Measurements from ENCODE around the gene DEPDC5.

Gene DEPDC5

DNA sequence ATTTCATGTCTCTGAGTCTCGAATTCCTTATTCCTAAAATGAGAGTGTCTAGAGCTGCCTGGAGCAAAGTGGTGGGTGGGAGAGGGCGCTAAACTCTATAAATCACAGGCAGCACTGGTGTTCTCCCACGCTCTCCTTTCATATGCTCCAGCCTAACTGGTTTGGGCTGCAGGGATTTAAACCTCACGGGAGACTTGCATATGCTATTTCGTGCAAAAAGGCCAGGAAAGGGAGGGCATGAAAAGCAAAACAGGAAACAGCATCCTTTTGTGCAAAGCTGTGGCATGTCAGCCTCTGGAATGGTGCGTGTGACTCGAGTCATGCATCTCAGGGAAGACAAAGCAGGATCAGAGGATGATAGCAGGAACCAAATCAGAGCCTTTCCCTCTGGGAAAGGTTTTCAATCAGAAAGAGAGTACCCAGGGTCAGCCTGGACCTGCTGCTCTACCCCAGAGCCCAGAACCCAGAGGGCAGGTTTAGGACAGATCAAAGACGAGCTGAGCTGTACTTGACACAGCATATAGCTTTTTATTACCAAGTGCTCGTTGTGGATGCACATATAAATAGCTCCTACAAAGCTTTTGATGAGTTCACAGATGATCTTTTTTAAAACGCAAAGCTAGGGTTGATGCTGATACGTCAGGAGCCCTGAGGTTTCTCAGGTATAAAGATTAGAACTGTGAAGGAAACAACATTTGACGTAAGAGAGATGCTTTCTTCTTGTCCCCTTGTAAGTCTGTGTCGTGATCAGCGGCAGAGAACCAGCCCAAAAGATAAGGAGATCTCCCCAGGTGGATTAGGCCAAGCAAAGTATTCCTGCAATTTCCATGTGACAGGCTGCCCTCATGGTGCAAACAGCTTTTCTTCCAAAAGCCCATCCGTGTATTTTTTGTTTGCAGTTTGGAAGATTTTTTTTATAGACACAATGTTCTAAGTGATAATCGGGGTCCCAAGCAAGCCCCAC, 144.3 kb downstream of the DEPDC5 start:
- DNase-seq: no peak

DNA sequence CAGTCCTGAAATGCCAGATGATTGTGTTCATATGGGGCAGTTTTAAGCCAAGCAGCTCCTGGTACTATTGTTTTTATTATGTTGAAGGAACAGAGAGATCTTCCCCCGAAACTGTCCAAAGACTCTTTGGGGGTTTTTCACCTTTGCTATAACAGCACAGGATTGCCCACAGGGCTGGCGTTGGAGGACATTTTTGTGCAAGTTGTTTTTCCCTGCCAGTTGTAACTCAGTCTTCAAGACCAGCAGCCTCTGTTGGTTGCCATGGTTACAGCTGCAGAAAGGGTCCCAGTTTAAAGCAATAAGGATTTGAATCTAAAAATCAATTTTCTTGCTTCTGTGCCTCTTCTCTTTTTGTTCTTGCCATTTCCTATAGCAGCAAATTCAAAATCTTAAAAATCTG, 145.1 kb downstream of the DEPDC5 start:
- no peak for DNase-seq

DNA sequence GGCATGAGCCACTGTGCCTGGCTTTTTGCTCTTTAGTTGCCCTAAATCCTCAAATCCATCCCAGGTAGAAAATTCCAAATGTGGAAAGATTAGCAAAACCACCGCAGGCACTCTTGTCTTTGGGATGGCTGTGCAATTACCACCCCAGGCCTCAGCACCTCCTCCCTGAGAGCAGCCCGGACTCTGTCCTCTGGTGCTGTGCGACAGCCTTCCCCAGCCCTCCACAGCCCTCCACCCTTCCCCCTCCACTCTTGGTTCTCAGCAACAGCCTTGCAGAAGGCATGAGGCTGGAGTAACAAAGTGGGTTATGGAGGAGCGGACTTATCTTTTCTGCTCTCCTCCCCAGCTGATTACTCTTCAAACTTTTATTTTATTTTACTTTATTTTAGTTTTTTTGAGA, 145.8 kb downstream of the DEPDC5 start:
- no peak for DNase-seq

DNA sequence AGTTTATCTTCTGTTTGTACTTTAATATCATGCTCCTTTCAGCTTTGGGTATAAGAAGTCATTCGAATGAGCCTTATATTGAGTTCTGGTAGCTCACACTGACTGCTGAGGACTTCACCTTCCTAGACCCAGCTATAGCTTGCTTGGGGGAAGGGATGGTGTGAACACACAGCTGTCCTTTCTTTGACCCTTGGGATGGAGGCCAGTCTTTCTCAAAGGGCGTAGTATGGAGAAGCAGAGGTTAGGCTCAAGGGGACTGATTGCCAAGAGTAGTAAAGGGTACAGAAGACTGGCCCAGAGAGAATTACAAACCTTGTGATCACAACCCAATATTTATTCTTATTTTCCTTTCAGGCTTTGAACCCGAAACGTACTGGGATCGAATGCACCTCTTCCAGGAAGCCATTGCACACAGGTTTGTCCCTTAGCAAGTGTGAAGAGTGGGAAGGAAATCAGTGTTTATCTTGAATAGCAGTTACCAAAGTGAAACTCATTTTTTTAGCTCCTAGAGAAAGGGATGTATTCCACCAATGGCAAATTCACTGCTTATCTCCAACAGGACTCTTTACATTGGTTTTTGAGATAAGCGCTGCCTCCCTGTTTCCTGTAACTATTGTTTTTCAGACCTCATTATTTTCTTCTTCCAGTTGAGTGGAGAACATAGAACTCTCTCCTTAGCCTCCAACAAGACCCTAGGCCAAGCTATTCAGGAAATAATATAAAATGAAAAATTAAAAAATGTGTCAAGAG, 147.7 kb downstream of the DEPDC5 start:
- no peak for DNase-seq

DNA sequence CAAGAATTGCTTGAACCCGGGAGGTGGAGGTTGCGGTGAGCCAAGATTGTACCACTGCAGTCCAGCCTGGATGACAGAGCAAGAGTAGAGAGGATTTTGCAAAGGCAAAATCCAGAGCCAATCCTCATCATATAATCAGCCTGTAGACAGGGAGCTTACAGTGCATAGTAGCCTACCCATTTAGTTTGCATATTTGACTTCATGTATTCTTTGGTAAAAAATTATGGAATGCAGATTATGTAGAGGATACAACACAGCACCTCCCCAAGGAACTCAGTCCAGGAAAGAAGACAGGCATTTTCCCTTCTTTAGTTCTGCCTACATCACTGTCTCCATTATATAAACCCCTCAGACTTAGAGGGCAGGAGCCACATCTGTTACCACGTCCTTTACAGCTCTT, 150.8 kb downstream of the DEPDC5 start:
- no peak for DNase-seq

DNA sequence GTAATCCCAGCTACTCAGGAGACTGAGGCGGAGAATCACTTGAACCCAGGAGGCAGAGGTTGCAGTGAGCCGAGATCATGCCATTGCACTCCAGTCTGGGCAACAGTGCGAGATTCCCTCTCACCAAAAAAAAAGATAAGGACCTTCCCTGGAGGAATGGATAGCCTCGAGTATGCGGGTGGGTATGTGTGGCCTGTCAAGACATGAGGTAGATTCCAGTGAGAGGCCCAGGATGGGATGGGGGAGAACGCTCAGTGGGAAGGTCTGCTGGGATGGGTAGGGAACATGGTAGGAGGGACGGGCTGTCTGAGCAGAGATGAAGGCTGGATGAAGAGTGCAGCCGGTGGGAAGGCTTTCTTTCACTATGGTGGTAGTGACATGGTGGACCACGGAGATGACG, 151.5 kb downstream of the DEPDC5 start:
- no peak for DNase-seq

DNA sequence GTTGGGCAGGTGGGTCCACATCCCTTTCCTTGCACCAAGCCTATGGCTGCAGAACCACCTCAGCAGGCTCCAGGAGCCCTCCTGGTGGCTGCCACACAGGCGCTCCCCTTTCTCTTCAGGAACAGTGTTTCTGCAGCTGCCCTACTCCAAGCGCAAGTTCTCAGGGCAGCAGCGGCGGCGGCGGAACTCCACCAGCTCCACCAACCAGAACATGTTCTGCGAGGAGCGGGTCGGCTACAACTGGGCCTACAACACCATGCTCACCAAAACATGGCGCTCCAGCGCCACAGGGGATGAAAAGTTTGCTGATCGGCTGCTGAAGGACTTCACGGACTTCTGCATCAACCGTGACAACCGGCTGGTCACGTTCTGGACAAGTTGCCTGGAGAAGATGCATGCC, 152.3 kb downstream of the DEPDC5 start:
- no peak for DNase-seq

DNA sequence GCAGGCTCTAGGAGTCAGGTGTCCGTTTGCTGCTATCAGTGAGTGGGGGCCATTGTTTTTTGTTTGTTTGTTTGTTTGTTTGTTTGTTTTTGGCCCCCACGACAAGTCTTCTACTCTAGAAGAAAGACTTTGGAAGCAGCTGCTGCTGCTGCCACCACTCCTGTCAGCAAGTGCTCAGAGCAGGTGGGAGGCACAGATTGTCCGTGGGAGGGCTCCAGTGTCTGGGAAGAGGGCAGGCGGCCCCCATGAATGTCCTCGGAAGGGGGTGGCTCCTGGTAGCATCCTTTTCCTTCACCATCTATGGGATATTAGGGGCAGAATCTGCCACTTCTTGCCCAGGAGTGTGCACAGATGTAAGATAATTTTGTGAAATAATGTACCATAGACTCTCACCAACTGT, 152.8 kb downstream of the DEPDC5 start:
- no peak for DNase-seq

DNA sequence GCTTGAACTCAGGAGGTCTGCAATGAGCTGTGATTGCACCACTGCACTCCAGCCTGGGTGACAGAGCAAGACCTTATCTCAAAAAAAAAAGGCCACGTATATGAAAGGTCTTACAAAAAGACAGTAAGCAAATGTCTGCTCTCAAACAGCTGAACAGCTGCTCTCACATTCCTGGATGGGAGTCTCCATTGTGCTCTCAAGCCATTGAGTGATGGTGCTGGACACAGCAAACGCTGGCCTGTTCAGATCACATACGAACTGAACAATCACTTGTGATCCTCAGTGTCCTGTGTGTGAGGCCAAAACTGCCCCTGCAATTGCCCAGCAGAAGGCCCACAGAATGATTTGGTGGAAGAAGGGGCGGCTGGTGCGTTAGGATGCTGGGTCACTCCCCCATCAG, 156.2 kb downstream of the DEPDC5 start:
- DNase-seq: no peak

DNA sequence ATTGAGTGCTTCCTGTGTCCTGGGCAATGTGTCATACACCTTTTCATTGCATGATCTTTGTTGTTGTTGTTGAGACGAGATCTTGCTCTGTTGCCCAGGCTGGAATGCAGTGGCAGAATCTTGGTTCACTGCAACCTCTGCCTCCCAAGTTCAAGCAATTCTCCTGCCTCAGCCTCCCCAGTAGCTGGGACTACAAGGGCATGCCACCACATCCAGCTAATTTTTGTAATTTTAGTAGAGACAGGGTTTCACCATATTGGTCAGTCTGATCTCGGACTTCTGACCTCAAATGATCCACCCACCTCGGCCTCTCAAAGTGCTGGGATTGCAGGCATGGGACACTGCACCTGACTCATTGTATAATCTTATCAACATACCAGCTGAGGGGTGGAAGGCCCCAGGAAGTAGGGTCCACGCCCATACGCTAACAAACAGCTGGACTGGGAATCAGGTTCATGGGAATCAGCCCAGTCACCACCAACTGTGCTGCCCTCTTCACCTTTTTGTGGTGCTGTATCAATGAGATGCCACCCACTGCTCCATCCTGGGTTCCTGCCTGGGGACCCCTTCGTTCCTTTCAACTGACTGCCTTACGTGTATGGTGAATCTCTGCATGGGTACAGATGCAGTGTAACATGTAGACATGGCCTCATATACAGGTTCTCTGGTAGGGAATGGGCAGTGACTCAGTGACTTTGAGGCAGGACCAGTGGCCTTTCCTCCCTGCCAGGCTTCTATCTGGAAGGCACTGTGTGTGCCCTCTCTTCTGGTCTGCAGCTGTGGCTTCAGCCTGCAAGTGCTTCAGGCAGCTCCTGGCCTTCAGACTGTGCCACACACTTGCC, 158.0 kb downstream of the DEPDC5 start:
- no peak for DNase-seq

DNA sequence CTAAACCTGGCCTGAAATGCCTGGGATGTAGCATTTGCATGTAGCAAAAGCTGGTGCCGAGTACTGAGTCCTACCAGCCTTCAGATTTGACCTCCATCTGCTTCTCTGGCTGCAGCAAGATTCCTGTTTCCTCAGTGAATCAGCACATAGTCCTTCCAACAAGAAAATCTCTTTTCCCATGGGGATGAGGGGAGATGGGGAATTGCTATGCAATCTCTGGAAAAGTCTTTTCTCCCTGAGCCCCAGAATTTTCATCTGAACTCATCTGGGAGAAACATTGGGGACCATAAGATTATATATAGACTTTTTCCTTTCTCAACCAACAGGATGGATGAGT, 158.6 kb downstream of the DEPDC5 start:
- DNase-seq: no peak

DNA sequence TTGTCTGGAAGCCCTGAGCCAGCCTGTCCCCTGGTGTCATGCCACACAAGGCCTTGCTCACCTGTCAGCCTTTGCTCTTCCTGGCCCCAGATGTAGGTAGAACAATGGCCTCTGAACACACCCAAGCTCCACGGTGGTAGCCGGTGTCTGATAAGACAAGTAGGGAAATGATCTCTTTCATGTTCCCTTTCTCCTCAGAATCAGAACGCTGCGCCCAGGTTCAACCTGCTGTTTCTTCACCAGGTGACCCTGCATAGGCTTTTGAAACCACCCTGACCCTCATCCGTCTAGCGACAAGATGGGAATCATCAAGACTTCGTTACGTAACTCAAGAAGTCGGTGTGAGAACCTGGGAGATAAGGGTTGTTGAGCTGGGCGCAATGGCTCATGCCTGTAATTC, 161.8 kb downstream of the DEPDC5 start:
- no peak for DNase-seq

DNA sequence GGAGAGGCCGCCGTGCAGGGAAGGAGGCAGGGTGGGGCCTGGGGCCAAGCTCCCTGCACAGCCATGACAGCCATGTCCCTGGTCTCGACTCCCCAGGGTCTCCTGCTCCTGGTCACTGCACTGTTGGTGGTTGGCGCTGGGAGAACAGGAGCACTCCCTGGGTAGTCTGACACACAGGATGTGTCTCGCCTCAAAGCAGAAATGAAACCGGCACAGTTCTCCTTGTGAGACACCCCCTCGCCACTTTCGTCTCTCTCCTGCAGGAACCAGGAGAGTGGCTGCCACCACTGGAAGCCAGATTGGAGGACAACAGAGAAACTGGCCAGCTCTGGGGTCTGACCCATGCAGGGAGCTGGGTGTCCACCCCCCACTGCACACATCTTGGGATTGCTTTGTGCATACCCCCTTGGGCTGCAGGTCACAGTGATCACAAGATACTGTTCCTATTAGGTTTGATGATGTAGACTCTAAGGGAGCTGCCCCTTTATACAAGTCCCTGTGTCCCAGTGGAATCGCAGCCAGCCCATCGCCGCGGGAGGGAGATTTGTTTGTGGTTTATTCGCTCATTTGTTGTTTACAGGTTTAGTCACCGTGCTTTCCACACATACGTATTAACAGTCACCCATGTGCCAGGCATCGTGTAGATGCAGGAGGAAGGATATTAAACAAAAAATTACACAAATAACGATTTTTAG, 163.6 kb downstream of the DEPDC5 start:
- peak in 1 of 2 donors; percentile 48 for DNase-seq

DNA sequence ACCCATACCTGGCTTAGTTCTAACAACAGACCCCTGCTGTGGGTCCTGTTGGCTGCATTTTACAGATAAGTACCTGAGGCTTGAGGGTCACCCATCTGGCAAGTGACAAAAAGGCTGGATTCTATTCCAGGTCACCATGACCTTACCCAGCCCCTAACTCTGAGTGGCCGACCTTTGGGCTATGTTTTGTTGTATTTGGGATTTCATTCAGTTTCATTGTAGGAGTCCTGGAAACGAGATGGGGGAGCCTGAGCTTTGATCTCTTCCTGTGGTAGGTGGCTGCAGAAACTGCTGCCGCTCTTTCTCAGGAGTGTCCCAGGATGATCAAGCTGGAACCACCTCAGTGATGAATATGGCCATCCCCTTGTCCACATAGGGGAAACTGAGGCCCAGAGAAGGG, 165.9 kb downstream of the DEPDC5 start:
- no peak for DNase-seq

DNA sequence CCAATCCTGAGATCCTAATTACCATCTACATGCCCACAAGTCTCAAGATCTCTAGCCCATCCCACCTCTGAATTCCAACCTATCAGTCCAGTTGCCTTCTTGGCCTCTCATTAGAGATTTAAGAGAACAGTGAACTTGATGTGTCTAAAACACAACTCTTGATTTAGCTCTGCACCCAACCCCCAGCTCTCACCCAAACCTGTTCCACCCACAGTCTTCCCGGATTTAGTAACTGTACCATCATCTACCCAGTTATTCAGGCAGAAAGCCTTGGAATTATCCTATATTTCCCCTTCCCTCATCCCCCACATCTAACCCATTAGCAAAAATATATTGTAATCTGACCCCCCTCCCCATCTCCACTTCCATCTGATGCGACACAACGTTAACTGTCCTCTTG, 166.5 kb downstream of the DEPDC5 start:
- no peak for DNase-seq

DNA sequence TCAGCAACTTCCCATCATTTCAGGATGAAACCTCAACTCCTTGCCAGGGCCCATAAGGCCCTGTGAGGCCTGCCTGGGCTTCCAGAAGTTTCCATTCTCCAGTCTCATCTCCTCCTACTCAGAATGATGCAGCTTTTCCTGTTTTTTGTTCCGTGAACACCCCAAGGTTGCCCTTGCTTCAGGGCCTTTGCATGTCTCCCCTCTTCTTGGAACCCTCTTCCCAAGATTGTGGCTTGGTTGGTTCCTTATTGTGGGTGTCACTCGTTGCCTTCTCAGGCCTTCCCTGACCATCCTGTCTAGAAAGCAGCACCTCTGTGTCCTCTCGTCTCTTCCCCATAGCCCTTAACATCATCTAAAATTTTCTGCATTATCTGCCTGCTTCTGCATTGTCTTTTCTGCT, 167.3 kb downstream of the DEPDC5 start:
- no peak for DNase-seq

DNA sequence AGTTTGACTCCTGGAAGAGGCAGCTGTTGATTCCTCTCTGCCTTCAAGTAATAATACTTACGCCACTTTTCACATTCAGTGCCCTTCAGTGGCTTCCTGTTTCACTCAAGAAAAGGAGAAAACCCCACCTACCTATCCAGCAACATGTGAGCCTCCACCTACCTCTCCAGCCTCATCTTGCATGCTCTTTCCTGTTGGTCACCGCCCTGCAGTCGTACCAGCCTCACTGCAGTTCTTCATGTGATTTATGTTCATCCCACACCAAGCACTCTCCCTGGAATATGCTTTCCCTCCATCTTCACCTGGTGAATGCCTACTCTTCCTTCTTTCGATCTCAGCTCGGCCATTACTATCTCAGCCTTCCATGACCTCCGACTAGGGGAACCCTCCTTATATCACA, 168.7 kb downstream of the DEPDC5 start:
- DNase-seq: no peak

DNA sequence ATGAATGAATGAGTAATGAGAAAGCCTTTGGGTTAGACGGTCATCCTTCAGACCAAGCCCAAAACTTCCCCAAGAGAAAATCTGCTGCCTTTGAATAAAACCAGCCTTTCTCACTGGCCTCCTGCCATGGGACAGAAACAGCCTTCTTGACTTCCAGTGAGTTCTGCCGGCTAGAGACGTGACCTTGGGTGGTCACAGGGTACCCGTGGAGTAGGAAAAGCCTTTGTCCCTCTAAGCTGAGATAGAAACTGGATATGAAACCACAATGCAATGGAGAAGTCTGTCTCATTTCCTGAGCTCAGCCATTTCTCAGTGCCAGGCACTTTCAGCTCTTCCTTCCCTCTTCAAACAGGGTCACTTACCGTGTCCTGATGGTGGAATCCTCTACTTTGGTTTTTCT, 169.3 kb downstream of the DEPDC5 start:
- DNase-seq: no peak

DNA sequence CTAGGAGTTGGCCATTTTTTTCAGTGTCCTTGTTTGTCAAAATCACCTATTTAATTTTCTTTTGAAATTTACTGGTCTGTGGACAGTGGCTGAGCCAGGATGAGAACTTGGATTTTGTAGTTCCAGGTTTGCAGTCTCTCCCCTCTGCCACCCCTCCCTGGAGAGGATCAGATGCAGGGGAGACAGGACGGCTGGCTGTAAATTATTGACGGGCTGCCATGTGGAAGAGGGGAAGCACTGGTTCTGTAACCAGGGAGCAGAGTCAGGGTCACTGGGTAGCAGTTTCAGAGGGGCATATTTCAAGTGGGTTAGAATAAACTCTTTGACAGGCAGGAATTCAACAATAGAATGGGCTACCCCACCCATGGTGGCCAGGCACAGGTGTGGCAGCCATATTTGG, 169.9 kb downstream of the DEPDC5 start:
- no peak for DNase-seq

DNA sequence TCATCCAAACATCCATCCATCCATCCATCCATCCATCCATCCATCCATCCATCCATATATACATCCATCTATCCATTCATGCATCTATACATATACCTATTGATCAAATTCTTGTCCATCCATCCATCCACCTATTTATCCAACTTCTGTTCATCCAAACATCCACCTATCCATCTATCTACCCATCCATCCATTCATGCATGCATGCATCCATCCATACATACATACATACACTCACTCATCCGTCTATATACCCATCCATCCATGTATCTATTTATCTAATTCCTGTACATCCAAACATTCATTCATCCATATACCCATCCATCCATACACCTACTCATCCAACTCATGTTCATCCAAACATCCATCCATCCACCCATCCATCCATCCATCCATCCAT, 171.2 kb downstream of the DEPDC5 start:
- DNase-seq: no peak

DNA sequence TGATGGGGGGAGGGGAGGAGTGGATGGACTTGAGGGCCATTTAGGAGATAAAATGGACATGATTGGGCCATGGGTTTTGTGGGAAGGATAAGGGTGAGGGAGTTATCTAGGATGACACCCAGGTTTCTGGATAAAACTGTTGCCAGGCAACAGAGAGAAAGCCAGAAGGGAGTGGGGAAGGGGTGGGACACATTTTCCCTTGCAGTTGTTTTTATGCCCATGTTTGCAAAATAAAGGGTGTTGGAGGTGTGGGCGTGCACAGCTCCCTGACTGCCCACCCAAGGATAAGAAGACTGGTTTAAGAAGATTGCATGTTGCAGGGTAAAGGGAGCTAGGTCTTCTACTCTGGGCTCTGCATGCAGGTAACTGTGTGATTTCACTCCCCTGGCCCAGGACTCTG, 172.2 kb downstream of the DEPDC5 start:
- no peak for DNase-seq

DNA sequence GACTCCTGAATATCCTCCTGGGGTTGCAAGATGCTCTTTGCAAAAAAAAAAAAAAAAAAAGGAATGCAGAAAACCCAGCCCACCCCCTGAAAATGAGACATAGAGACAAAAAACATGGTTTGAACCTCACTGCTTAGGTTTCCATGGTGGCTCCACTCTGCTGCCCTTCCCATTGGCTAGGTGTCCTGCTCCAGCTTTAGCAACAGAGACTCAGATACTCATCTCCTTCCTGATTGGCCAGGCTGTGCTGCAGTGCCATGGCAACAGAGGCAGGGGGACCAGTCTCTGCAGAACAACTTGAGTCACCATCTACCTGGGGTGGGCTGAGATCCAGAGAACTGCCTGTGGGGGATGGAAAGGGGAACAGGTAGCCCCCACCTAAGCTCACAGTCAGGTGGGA, 173.2 kb downstream of the DEPDC5 start:
- no peak for DNase-seq

DNA sequence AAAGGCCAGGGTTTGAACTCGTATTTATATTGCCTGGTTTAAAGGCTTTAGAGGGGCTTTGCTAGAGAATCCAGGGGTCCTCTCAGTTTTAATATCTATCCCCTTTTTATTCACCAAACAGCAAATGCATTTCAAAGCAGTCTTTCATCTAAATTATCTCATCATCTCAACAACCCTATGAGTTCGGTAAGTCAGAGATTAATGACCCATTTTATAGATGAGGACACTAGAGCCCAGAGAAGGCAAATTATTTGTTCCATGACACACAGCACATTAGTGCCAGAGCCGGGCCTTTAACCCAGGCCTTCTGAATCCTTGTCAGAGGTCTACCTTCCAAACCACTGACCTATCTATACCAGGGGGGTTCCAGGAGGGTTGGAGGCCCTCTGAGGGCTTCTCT, 173.7 kb downstream of the DEPDC5 start:
- no peak for DNase-seq

All from CD4-positive, alpha-beta T cell treated with Interleukin-1 beta for 1 hour (primary cell).